ENCODE measurements around the gene FAM170B. TPM values are rescaled to one million over a fixed set of nuclear protein-coding genes. Genes with fewer than 3 reads are reported as not detected.

FAM170B gene
- polyA plus RNA-seq, 10 donors, result 0.08 TPM; not detected in 9

DNA sequence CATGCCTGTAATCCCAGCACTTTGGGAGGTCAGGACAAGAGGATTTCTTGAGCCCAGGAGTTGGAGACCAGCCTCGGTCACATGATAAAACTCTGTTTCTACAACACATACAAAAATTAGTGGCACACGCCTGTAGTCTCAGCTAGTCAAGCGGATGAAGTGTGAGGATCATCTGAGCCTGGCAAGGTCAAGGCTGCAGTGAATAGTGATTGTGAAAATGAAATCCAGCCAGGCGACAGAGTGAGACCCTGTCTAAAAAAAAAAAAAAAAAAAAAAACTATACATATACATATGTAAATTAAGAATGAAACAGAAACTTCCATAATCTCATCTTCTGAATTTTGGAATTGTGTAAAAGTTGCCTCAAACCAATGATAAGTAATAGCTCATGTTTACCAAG, 18.2 kb upstream of the FAM170B start:
- DNase-seq, result no peak

- no peak for DNase-seq
Measured at GRCh38 chr10:49151481-49151880, 17.7 kb upstream of the FAM170B start.

GRCh38 chr10:49151025-49151445, 17.2 kb upstream of the FAM170B start:
- no peak for DNase-seq

DNA sequence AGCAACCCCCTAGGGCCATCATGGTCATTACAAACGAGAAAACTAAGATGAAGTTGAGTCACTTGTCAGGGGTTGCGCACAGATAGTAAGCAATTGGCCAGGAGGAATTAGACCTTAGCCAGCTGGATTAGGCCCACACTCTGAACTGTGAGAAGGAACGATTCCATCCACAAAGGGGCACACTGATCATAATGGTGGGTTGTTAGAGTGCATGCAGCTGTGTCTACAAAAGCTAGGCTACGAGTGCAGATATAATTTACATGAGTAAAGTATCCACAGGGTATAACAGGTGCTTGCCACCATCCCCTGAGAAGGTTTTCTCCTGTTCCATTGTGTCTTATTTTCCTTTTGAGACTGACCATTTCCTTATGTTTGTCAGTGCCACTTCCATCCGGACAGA, 16.6 kb upstream of the FAM170B start:
- no peak for DNase-seq

GRCh38 chr10:49149881-49150280, 16.1 kb upstream of the FAM170B start:
- peak in 1 of 3 donors; percentile 23 for DNase-seq

GRCh38 chr10:49144058-49144720, 10.4 kb upstream of the FAM170B start:
- DNase-seq, result peak in 2 of 3 donors; percentile 61 to 88

- no peak for DNase-seq
Measured at GRCh38 chr10:49143249-49143648, 9.4 kb upstream of the FAM170B start.

GRCh38 chr10:49141541-49142332, 7.9 kb upstream of the FAM170B start:
- DNase-seq, result no peak

GRCh38 chr10:49140304-49141177, 6.7 kb upstream of the FAM170B start:
- no peak for DNase-seq

GRCh38 chr10:49139846-49140195, 6.0 kb upstream of the FAM170B start:
- peak in 1 of 3 donors; percentile 96 for DNase-seq

DNA sequence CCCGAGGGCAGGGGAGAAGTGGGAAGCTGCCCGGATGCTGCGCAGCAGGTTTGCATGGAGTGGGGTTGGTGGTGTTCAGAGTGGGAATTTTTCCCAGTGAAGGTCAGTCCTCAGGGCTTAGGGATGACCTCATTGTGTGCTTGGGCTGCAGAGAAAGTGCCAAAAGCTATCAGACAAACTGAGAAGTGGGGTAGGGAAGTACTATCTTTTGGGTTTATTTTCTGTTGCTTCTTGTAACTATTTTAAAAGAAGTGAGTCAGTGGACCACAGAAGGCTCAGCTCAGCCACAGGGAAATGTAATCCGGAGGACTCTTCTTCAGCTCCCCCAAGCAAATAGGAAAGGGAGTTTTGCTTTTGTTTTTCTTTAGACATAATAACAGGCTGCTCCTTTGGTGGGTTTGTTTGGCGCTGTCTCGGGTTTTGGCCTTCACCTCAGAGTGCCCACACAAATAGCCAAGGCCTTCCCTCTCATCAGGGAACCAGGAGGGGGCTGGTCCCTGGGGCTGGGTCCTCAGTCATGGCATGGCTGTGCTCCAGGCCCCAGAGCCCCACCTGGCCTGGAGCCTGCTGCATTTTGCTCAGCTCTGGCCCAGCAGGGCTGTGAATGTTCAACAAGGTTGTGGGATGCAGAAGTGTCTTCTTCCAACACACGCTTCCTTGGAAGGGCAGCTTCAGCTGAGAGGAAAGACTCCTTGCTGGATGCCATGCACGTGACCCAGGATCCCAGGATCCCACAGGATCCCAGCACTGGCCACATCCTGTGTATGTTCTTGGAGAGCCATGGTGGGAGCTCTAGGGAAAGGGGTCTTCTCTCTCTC, 5.4 kb upstream of the FAM170B start:
- peak in 2 of 3 donors; percentile 43 to 73 for DNase-seq

DNA sequence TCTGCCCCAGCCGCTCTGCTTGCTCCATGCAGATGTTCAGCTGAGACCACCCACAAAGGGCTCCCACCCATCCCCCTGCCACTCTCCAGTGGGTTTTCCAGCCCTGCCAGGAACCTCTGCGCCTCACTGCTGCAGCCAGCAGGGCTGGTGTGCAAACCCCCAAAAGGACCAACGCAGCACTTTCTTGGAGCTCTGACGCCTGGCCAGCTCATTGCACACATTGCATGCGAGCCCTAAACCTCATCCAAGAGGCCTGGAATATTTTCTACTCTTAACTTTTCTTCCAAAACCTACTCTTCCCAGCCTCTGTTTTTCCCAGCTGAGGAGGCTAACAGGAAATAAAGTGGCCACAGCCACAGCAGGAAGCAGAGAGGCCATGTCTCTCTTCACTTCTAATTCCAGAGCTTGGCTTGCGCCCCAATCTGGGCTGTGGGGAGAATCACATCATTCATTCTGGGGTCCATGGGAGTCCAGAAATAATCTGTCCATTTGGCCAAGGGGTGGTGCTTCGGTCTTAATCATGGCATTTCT, 4.6 kb upstream of the FAM170B start:
- peak; percentile 84 to 93 (median 91) for DNase-seq

DNA sequence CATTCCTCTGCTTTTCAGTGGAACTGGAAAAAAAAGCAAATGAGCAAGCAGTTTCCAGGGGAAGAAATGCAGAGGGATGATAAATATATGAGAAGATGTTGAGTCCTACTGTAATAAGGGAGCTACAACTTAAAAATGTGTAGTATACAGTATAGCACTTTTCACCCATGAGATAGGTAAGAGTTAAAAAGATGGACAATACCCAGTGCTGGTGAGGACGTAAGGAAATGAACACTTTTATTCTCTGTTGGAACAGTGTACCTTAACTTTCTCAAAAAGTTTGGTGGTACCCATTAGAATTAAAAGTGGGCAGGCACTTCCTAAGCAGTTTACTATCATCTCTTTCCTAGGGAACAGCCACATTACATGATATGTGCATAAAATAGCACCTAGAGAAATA, 2.7 kb upstream of the FAM170B start:
- no peak for DNase-seq

- peak in 2 of 3 donors; percentile 55 to 80 for DNase-seq
Measured at GRCh38 chr10:49135575-49136313, 1.9 kb upstream of the FAM170B start.

GRCh38 chr10:49134327-49134726, 506 bp upstream of the FAM170B start:
- DNase-seq, result no peak

DNA sequence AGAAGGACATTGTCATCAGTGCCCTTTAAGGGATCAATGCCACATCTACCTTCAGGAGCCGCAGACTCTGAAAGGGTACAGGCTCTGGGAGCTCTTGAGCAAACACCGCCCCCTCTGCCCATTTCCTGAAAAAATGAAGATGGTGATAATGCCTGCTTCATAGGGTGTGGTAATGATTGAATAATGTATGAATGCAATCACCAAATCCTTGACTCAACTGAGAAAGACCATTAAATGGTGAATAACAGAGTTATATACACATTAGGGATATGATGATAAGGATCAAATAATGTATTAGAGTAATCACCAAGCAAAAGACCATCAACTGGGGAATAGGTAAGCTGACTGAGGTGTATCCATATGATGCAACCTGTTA, 1.5 kb downstream of the FAM170B start:
- no peak for DNase-seq

DNA sequence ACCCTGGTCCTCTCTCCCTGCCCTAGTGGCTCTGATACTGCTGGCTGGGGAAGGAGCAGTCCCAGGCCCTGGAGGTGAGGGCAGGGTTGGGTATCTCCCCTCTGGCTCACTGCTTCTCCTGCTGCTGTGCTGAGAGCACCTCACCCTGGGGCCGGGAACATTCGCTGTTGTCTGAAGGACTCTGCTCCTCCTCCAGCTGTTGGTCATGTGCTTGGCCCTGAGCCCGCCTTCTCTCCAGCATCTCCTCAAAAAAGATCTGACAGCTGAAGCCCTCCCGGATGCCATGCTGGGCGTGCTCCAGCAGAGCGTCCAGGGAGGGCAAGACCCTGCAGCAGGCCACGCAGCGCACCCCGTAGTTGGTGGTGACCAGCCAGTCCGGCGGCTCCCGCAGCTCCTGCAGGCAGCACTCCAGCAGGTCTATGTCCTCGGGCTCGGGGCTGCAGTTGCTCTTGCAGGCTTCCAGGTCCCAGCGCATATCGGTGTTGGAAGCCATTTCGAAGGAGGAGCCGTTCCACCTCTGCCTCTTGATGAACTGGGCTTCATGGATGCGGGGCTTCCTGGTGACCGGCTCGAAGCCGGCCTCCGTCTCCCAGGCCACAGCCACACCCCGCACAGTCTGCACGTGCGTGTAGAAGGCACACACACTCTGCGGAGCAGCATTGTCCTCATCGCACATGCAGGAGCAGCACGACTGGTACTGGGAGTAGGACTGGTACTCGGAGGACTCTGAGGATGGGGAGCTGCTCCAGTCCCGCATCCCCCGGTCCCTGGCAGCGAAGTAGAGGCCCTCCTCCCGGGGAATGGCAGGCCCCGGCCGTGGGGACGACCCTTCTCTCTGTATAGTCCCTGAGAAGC, 2.1 kb downstream of the FAM170B start:
- peak in 2 of 3 donors; percentile 53 to 73 for DNase-seq

DNA sequence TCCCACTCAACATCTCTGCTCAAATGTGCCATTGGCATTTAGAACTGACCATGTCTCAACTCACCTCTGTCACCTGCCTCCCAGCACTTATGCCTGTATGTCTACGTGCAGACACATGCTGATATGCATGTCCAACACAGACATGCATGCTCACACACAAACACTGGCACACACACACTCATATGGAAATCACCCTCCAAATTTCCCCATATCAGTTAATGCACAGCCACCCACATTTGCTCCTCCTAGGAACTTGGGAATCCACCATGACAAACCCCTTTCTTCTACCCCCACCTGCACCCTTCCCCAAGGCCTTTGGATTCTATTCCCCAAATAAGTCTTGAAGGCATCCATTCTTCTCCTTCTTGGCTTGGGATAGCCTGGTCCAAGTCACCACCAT, 4.4 kb downstream of the FAM170B start:
- no peak for DNase-seq

- DNase-seq, result no peak
Measured at GRCh38 chr10:49128854-49129253, 5.0 kb downstream of the FAM170B start.
